Activated naive CD4-positive, alpha-beta T cell treated with Interleukin-2 at 50 U/mL for 16 hours (primary cell): ENCODE data around the gene HSPBP1.
"Not testable (repeated sequence)": the region's sequence is repeated elsewhere in the genome, so short reads cannot be mapped to it uniquely, and the experiment has no call there.

ENCODE experiments used
- DNase-seq: peaks from one replicate; pipeline ENCODE4 v3.0.0-alpha.2; 2020

The HSPBP1 gene

GRCh38 chr19:55231391-55232285 is 48.3 kb downstream of the HSPBP1 start:
- no peak for DNase-seq

- no peak for DNase-seq
These were observed 49.1 kb downstream of the HSPBP1 start for GRCh38 chr19:55230780-55231179.

GRCh38 chr19:55230329-55230728 is 49.6 kb downstream of the HSPBP1 start:
- DNase-seq: no peak

GRCh38 chr19:55229789-55230182 is 50.1 kb downstream of the HSPBP1 start:
- no peak for DNase-seq

GRCh38 chr19:55229145-55229788 is 50.6 kb downstream of the HSPBP1 start:
- no peak for DNase-seq

- DNase-seq: no peak
These were observed 51.4 kb downstream of the HSPBP1 start, which contains the start of gene TMEM86B for GRCh38 chr19:55228403-55229031. TMEM86B (minus strand) TSS chr19:55228763; CDS start chr19:55228741, 22 bp downstream.

GRCh38 chr19:55228015-55228391 is 51.9 kb downstream of the HSPBP1 start:
- DNase-seq: no peak

GRCh38 chr19:55227241-55228014 is 52.5 kb downstream of the HSPBP1 start:
- DNase-seq: no peak

- DNase-seq: no peak
These were observed 53.1 kb downstream of the HSPBP1 start for GRCh38 chr19:55226788-55227187.

- no peak for DNase-seq
These were observed 53.6 kb downstream of the HSPBP1 start for GRCh38 chr19:55226273-55226672.

- DNase-seq: no peak
These were observed 54.4 kb downstream of the HSPBP1 start for GRCh38 chr19:55225415-55225958.

GRCh38 chr19:55224679-55225414 is 55.1 kb downstream of the HSPBP1 start:
- DNase-seq: not testable (repeated sequence)

- DNase-seq: no peak
These were observed 55.8 kb downstream of the HSPBP1 start for GRCh38 chr19:55224038-55224665.

- DNase-seq: no peak
These were observed 56.4 kb downstream of the HSPBP1 start for GRCh38 chr19:55223291-55224037.

- no peak for DNase-seq
These were observed 59.4 kb downstream of the HSPBP1 start for GRCh38 chr19:55220525-55220924.

- DNase-seq: peak; percentile 41
These were observed 63.3 kb downstream of the HSPBP1 start for GRCh38 chr19:55216461-55217198.

- DNase-seq: no peak
These were observed 66.4 kb downstream of the HSPBP1 start for GRCh38 chr19:55213547-55213946.

- peak; percentile 52 for DNase-seq
These were observed 67.5 kb downstream of the HSPBP1 start for GRCh38 chr19:55212447-55212846.
